ENCODE measurements around the gene TMEM191C. TPM values are rescaled to one million over a fixed set of nuclear protein-coding genes. Genes with fewer than 3 reads are reported as not detected.

TMEM191C gene
- total RNA-seq, 1 donor from 2014 or later: 1.5 TPM

- Histone ChIP-seq H3K4me1 (peaks cover 9% of the 10 kb centered on the region), H3K9me3 (replicated peaks) (no peaks in the 10 kb centered on the region), H3K4me3 (no peak overlapping the region), H3K36me3 (peaks cover 30% of the 10 kb centered on the region), H3K27me3 (ENCODE audit: low read depth) (no peaks in the 10 kb centered on the region), H3K27ac (replicated peaks) (no peak overlapping the region)
- no peak for DNase-seq
- TF ChIP-seq, protein P1, sequence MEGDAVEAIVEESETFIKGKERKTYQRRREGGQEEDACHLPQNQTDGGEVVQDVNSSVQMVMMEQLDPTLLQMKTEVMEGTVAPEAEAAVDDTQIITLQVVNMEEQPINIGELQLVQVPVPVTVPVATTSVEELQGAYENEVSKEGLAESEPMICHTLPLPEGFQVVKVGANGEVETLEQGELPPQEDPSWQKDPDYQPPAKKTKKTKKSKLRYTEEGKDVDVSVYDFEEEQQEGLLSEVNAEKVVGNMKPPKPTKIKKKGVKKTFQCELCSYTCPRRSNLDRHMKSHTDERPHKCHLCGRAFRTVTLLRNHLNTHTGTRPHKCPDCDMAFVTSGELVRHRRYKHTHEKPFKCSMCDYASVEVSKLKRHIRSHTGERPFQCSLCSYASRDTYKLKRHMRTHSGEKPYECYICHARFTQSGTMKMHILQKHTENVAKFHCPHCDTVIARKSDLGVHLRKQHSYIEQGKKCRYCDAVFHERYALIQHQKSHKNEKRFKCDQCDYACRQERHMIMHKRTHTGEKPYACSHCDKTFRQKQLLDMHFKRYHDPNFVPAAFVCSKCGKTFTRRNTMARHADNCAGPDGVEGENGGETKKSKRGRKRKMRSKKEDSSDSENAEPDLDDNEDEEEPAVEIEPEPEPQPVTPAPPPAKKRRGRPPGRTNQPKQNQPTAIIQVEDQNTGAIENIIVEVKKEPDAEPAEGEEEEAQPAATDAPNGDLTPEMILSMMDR (IDR thresholded peaks at IDR 0.05; ENCODE audit: borderline replicate concordance): no peak
- intact Hi-C loops (cut with micrococcal nuclease): no loop called here
Measured at GRCh38 chr22:21446128-21446826, 20.9 kb upstream of the TMEM191C start.

- TF ChIP-seq, protein P1 (IDR thresholded peaks at IDR 0.05; ENCODE audit: borderline replicate concordance): no peak
- Histone ChIP-seq H3K36me3 (peaks cover 30% of the 10 kb centered on the region), H3K4me3 (no peak overlapping the region), H3K9me3 (replicated peaks) (no peaks in the 10 kb centered on the region), H3K27ac (replicated peaks) (no peak overlapping the region), H3K27me3 (ENCODE audit: low read depth) (no peaks in the 10 kb centered on the region), H3K4me1 (peaks cover 9% of the 10 kb centered on the region)
- no peak for DNase-seq
- intact Hi-C loops (cut with micrococcal nuclease): no loop called here
Measured at GRCh38 chr22:21446827-21447690, 20.1 kb upstream of the TMEM191C start.

GRCh38 chr22:21447694-21448402 is 19.3 kb upstream of the TMEM191C start:
- Histone ChIP-seq H3K4me1 (peaks cover 8% of the 10 kb centered on the region), H3K27ac (replicated peaks) (no peak overlapping the region), H3K9me3 (replicated peaks) (no peaks in the 10 kb centered on the region), H3K27me3 (ENCODE audit: low read depth) (no peaks in the 10 kb centered on the region), H3K36me3 (peaks cover 30% of the 10 kb centered on the region), H3K4me3 (no peak overlapping the region)
- intact Hi-C loops (cut with micrococcal nuclease): no loop called here
- TF ChIP-seq, protein P1 (IDR thresholded peaks at IDR 0.05; ENCODE audit: borderline replicate concordance): no peak
- no peak for DNase-seq

- H3K27me3 ChIP-seq (ENCODE audit: low read depth): no peaks in the 10 kb centered on the region
- intact Hi-C loops (cut with micrococcal nuclease): no loop called here
- no peaks in the 10 kb centered on the region for H3K9me3 ChIP-seq (replicated peaks)
- peaks cover 30% of the 10 kb centered on the region for H3K36me3 ChIP-seq
- TF ChIP-seq, protein P1 (IDR thresholded peaks at IDR 0.05; ENCODE audit: borderline replicate concordance): no peak
- H3K4me1 ChIP-seq: no peaks in the 10 kb centered on the region
- H3K4me3 ChIP-seq: no peak overlapping the region
- DNase-seq: no peak
- no peak overlapping the region for H3K27ac ChIP-seq (replicated peaks)
Measured at GRCh38 chr22:21448627-21449416, 18.4 kb upstream of the TMEM191C start.
